Left lobe of liver (tissue), 2 donors: ENCODE measurements around the gene NTN3. TPM values are rescaled to one million over a fixed set of nuclear protein-coding genes. Genes with fewer than 3 reads are reported as not detected.

ENCODE experiments used
- ATAC-seq: fragments of 200-7000 bp; cut with Tn5 transposase; one replicate; pipeline ENCODE4 v1.9.1; 2020; ENCODE audit warnings: mild to moderate bottlenecking, moderate library complexity
- DNase-seq: peaks from one replicate; pipeline ENCODE4 v3.0.0-alpha.2; 2020; ENCODE audit warnings: low spot score
- total RNA-seq: library from RNA; stranded (reverse); gene quantifications from one replicate; pipeline ENCODE4 v1.2.1, GENCODE V29; 2021
- donor health status: DM: no; HTN: no; CAD: no; lungs with moderate emphysema.
- donor health status: DM: no; HTN: yes; CAD: no.

NTN3 gene
- total RNA-seq, 1 donor from 2014 or later, result 3.6 TPM

DNA sequence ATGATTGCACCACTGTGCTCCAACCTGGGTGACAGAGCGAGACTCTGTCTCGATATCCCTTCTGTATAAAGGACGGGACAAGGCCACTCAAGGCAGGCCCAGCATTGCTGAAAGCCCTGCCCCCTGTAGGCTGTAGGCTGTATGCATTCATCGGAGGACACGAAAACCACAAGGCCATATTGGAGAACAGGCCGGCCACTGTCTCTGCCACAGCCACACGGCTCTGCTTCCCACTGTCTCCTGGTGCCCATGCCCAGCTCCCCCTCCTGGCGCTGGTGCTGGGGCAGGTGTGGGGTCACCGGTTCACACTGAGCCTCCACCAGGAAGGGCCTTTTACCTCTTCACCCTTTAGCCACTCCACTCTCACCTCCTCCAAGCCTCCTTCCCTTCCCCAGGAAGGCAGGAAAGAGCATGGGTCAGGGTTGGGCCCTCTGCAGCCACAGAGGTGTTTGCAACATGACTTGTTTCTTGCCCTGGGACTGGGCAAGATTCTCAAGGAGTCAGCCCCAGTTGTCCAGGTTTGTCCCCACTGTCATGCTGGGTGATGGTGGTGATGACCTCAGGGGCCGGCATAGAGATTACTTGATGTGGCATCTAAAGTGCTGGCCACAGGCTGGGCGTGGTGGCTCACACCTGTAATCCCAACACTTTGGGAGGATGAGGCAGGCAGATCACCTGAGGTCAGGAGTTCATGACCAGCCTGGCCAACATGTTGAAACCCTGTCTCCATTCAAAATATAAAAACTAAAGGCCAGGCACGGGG lies 5.3 kb upstream of the NTN3 start:
- DNase-seq, result no peak

DNA sequence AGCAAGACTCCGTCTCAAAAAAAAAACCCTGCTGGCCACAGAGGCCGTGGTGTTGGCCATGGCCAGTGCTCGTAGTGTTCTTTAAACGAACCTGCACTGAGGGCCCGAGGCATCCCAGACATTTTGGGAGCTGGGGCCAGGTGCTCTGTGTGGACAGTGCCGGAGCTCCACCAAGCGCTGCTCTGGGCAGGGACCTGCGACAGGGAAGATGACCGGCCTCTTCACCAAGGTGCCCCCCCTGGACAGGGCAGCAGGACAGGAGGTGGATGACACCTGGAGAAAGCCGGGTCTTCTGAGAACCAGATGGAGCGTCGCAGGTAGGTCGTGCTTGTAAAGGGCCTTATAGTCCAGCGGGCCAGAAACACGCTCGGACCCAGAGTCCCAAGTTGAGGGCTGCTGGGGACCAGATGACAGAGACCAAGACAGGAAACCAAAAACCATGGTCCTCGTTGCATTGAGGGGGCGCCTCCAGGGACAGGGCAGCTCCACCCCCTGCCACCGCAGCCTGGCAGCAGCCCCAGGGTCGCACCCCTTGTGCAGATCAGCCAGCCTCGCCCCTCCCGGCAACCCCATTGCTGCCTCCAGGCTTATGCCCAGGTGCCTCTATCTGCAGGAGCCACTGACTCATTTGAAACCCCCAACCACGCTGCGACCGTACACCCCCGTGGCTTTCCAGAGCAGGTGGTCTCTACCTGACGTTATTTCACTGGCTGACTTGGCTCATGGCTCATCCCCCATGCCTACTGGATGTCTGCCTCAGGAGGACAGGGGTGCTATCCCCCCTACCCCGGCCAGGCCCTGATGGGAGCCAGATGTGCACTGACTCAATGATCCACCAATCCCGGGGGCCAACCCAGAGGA lies 4.2 kb upstream of the NTN3 start:
- DNase-seq, result peak; percentile 47
- ATAC-seq, result no peak

More for the DNA sequence above, 5.3 kb upstream of the NTN3 start:
- no peak for ATAC-seq

DNA sequence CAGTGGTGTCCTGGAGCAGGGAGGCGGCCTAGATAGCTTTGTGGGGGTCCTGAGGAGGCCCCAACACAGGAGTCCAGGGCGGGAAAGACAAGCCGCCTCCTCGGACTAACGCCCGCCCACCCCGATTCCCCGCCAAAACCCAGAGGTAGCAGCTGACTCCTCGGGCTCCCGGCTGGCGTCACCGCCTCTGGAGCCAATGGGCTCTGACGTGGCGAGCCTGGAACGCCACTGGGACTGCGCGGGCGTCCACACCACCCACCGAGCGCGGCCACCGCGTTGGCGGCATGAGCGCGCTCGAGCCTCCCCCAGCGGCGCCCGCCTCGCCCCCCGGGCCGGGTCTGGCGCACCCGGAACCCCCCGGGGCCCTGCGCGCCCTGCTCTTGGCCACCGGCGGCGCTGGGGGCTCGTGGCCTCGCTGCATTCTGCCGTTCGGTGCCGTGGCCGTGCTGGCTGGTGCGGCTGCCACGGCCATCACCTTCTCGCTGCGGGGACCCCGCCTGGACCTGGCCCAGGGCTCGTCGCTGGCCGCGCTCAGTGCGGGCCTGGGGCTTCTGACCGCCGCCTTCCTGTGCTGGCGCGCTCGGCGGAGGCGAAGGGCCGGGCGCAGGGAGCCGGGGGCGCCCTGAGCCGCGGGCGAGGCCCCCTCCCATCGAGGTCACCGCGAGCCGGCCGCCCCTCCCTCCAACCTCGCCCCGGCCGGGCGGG lies 3.4 kb upstream of the NTN3 start:
- ATAC-seq (peak; percentile 25), DNase-seq (peak; percentile 67)

DNA sequence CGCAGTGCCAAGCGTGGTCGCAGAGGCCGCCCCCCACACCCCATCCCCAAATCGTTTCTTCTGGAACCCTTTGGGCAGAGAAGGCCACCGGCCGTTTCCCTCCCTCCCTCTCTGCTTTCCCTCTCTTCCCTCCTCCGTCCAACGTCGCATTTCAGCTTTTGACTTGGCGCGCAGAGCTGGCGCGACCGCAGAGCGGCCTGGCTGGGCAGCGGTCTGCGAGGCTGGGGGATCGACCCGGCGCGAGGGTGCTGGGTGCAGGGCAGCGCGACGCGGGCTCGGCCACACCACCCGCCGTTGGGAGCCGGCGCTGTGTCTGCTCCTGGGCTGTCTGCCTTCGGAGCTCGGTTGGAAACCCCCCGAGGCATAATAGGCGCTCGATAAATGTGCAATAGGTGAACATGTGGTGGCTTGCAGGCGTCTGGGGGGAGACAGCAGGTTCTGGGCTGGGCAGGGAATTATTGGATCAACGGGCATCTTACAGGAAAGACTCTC lies 2.8 kb upstream of the NTN3 start:
- peak; percentile 50 for DNase-seq
- ATAC-seq, result peak; percentile 2

DNA sequence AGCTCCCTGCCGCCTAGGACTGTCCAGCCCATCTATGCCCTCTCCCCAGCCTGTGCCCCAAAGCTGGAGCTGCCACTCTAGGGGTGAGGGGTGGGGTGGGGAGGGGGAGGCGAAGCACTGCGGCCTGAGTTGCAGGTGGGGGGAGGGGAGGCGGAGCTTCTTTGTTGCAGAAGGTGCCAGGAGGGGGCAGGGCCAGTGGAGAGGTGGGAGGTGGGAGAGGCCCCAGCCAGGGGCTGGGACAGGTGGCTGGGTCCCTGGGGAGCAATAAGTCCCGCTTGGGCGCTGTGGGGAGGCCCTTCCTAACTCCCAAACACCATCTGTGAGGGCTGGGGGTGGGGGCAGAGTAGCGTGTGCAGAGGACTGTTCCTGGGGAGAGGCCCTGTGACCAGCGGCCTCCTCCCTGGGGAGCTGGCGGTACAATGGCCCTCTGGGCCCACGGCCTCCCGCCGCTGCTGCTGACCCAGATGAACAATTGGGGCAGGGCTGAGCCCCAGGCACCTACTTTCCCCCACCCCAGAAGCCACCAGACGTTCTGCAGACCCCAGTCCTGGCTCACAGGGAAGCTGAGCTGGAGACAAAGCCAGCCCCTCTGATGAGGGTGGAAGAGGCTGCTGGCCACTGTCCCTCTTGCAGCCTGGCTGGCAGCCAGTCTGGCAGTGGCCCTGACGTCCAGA lies 2.2 kb upstream of the NTN3 start:
- peak; percentile 16 for ATAC-seq
- DNase-seq, result peak; percentile 70

DNA sequence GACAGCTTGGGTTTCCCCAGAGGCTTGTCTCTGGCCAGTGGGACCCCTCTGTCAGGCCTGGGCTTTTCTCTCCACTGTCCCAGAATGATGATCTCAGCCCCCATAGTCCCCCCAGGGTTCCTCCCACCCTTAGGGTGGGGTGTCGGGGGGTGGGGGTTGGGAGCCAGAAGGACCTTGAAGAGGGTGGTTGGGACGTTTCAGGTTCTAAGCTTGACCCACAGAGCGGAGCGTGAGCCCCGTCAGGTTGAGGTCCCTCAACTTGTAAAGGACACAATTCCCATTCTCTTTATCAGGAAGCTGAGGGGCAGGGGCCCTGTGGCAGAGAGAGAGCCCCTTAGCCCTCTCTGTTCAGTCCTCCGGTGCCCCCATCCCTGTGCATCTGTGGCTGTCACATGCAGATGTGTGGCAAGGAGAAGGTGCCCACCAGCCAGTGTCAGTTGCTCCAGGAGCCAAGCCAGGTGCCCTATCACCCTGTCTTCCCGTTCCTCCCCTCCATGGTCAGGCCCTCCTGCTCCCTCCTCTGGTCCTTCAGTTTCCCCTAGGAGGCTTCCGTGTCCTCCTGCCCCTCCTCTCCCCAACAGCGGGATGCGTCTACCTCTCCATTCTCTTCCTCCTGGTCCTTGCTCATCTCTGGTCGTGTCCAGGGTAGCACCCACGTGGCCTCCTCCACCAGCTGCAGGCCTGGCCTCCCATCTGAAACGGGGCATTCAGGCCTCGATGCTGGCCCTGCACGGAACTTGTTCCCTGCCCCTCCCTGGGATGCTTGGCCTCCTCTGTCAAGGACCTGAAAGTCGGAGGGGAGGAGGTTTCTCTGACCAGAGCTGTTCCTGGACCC lies 1.5 kb upstream of the NTN3 start:
- ATAC-seq (no peak), DNase-seq (no peak)

DNA sequence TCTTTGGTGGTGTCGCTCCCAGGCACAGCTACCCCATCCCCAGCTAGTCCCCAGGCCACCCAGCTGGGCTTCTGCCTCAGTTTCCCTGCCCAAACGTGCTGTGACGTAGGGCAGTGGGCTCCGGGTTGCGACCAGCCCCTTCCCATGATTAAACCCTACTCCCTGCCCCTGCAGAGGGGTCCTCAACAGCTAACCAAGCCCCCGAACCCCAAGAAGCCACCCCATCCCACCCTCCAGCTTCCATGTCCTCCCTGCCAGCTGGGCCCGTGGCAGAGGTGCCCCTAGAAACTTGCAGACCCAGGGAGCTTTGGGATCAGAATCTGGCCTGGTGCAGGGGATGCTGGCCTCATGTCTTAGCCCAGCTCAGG lies 879 bp upstream of the NTN3 start:
- no peak for ATAC-seq
- no peak for DNase-seq

DNA sequence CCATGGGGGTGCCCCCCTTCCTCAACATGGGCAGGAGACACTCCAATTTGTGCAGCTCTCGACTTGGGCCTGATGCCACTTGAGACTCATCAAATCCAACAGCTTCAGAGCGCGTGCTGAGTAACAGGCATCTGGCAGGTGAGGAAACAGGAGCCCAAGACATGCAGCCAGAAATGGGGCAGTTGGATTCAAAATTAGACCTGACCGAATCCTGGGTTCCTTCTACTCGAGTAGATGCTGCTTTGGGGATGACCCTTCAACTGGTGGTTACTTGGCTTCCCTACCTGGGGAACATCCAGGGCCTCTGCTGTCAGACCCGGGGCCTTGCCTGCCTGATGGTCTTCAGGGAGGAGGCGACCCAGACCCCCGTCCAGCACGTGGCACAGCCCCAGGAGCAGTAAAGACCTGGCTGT lies 488 bp upstream of the NTN3 start:
- no peak for DNase-seq

DNA sequence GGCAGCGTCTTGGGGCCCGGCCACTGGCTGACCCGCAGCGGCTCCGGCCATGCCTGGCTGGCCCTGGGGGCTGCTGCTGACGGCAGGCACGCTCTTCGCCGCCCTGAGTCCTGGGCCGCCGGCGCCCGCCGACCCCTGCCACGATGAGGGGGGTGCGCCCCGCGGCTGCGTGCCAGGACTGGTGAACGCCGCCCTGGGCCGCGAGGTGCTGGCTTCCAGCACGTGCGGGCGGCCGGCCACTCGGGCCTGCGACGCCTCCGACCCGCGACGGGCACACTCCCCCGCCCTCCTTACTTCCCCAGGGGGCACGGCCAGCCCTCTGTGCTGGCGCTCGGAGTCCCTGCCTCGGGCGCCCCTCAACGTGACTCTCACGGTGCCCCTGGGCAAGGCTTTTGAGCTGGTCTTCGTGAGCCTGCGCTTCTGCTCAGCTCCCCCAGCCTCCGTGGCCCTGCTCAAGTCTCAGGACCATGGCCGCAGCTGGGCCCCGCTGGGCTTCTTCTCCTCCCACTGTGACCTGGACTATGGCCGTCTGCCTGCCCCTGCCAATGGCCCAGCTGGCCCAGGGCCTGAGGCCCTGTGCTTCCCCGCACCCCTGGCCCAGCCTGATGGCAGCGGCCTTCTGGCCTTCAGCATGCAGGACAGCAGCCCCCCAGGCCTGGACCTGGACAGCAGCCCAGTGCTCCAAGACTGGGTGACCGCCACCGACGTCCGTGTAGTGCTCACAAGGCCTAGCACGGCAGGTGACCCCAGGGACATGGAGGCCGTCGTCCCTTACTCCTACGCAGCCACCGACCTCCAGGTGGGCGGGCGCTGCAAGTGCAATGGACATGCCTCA lies 773 bp downstream of the NTN3 start:
- ATAC-seq (peak; percentile 63), DNase-seq (peak; percentile 90)

More for the DNA sequence above, 488 bp upstream of the NTN3 start:
- no peak for ATAC-seq

DNA sequence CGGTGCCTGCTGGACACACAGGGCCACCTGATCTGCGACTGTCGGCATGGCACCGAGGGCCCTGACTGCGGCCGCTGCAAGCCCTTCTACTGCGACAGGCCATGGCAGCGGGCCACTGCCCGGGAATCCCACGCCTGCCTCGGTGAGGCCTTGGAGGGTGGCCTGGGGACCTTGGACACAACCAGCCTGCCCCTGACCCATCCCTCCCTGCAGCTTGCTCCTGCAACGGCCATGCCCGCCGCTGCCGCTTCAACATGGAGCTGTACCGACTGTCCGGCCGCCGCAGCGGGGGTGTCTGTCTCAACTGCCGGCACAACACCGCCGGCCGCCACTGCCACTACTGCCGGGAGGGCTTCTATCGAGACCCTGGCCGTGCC lies 1.4 kb downstream of the NTN3 start:
- ATAC-seq (no peak), DNase-seq (no peak)

DNA sequence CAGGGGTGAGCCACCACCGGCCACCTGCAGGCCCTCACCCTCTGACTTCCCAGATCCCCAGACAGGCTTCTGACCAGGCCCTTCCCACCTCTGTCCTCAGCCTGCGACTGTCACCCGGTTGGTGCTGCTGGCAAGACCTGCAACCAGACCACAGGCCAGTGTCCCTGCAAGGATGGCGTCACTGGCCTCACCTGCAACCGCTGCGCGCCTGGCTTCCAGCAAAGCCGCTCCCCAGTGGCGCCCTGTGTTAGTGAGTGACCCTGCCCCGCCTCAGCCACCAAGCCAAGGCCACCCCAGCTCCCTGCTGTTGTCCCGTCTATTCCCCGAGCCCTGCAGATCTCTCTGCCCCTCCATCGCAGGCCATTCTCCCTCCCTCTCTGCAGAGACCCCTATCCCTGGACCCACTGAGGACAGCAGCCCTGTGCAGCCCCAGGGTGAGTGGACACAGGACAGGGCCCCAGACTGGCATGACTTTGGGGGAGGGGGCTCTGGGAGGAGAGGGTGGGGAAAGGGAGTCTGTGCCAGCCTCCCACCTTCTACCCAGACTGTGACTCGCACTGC lies 1.9 kb downstream of the NTN3 start:
- DNase-seq (peak; percentile 87), ATAC-seq (peak; percentile 44)

DNA sequence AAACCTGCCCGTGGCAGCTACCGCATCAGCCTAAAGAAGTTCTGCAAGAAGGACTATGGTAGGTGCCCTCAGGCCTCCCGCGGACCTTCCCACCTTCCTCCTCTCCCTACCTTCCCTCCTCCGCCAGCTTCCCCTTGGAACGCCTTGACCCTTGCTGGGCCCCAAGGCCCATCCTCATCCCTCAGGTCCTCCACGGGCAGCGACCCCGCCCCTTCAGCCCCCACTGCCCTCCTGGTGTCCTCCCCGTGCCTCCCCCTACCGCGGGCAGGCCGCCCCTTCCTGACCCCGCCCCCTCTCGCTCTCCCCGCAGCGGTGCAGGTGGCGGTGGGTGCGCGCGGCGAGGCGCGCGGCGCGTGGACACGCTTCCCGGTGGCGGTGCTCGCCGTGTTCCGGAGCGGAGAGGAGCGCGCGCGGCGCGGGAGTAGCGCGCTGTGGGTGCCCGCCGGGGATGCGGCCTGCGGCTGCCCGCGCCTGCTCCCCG lies 2.4 kb downstream of the NTN3 start:
- ATAC-seq (no peak), DNase-seq (no peak)

DNA sequence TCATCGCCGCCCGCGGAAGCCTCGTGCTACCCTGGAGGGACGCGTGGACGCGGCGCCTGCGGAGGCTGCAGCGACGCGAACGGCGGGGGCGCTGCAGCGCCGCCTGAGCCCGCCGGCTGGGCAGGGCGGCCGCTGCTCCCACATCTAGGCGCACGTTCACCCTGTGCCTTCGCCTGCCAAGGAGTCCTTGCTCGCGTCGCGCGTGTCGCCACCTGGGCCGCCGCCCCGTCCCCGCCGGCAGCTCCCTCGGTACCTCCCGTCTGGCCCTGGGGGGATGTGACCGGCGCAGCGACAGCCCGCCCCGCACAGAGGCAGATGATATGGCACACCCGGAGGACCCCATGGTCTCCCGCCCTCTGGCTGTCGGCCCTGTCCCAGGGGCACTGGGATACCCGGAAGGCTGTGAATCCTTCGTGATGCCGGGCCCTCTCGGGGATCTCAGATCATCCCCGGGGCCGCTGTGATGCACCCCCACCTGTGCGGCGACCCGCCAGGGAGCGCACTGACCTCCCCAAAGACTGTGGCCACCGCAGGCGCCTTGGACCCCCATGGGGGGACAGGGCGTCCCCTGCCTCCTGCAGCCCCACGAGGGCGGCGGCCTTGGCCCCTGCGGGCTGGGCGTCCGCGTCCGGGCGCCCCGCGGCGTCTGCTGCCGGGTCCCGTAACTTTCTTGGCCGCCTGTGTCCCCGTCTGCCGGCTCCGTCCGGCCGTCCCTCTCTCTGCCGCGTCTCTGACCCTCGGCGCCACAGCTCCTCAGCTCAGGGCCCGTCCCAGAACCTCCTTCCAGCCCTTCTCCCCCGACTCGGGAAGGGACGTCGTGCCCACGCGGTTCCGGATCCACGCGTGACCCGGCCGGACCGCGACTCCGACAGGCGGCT lies 3.1 kb downstream of the NTN3 start:
- ATAC-seq (peak; percentile 41), DNase-seq (peak; percentile 67)

DNA sequence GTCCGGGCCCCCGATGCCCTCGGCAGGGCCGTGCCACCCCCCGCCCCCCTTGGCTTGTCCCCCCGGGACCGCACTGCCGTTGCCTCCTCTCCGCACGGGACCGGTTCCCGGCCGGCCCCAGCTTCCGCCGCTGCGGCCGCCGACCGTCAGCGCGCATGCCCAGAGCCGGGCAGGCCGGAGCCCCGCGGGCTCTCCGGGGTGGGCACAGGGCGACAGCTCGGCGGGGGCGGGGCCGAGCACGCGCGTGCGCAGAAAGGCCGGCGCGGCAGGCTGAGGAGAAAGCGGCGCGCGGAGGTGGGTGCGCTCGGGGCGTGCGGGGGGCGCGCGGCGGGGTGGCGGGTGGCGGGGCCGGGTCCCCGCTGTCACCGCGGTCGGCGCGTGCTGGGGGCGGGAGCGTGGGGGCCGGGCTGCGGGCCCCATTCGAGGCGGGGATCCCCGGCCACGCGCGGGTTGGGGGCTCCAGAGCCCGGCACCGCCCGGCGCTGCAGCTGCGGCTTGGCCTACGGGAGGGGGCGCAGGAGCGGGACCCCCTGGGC lies 3.8 kb downstream of the NTN3 start, which contains the start of gene TBC1D24:
Gene TBC1D24, plus strand, starts transcription at position 251 of the 536 bp plus-strand sequence. CDS start 21,022 bp downstream, outside the sequence.
- peak; percentile 90 for DNase-seq
- peak; percentile 55 for ATAC-seq

DNA sequence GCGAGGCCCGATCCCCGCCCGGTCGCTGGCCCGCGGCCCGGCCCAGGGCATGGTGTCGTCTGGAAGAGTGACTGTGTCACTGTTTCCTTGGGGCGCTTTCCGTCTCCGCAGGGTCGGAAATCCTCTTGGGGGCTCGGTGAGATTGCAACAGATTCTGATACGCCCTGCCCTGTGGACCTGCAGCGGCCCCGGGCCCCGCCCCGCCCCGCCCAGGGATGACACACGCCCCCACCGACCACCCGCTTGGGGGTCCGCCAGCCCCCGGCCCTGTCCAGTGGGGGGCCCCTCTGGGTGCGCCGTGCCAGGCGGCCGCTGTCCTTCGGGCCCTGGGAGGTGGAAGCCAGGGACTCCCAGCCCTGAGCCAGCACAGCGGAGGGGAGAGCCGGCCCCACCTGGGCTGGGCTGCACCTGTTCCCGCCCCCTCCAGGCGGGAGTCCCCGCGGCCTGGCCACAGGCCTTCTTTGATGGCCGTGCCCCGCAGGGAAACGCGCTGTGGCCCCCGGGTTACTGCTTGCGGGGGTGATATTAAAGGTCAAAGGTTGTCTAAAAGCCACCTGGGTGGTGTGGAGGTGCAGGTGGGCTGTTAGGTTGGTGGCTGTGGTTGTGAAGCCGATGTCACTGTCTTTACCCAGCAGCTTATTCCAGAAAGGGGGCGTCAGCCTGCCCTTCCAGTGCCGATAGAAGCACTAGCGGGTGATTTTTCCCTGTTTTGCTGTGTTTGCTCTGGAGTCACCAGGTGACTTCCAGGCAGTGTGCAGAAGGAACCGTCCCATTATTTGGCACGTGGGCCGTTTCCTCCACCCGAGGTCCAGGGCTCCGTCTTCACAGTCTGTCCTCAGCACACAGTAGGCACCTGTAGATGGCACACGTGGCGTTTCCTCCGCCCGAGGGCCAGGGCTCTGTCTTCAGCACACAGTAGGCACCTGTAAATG lies 4.6 kb downstream of the NTN3 start:
- DNase-seq, result no peak
- ATAC-seq, result peak; percentile 20

DNA sequence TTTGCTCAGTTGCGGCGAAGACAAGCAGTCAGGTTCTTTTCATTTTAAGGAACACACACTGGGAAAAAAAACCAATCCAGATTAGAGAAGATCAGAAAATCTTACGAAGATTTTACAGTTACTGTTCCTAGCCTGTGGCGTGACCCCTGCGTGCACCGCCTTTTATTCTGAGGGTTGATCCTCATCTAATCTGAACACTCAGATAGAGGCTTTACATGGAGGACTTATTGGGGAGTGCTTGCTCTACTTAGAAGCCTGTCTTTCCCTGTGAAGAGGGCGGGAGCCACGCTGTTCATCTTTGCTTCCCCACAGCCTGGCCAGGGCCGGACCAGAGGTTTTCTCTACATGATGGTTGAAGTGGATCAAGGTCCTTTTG lies 5.2 kb downstream of the NTN3 start:
- no peak for DNase-seq
- no peak for ATAC-seq
